Activated CD8-positive, alpha-beta T cell treated with anti-CD3 and anti-CD28 coated beads for 36 hours (primary cell): ENCODE measurements around the gene ZNF185. TPM values are rescaled to one million over a fixed set of nuclear protein-coding genes. Genes with fewer than 3 reads are reported as not detected.
A peak's percentile ranks its signal among the peaks of the same experiment; 100 is the strongest.

Experiments
- ATAC-seq: fragments of 200-7000 bp; cut with Tn5 transposase; one replicate; pipeline ENCODE4 v1.10.0; 2021; ENCODE audit warnings: mild to moderate bottlenecking, moderate library complexity
- CTCF ChIA-PET: fragments of 350-600 bp; sonication (Branson Sonifier 250); formaldehyde crosslinking; loops from one replicate; lab custom pipeline; 2021; ENCODE audit warnings: antibody characterized with exemption; lab: Charles Lee
- POLR2A ChIA-PET: fragments of 350-600 bp; sonication (Branson Sonifier 250); formaldehyde crosslinking; loops from one replicate; lab custom pipeline; 2021; ENCODE audit warnings: antibody characterized with exemption; lab: Charles Lee
- DNase-seq: peaks from one replicate; pipeline ENCODE4 v3.0.0-alpha.2; 2020
- H3K27ac Mint-ChIP-seq: one replicate; pipeline ENCODE4 v1.8.0; 2021; ENCODE audit warnings: mild to moderate bottlenecking, mixed read lengths
- H3K27me3 Mint-ChIP-seq: one replicate; pipeline ENCODE4 v1.8.0; 2021; ENCODE audit warnings: mixed read lengths
- H3K36me3 Mint-ChIP-seq: one replicate; pipeline ENCODE4 v1.8.0; 2021; ENCODE audit warnings: low read depth, mixed read lengths
- H3K4me1 Mint-ChIP-seq: one replicate; pipeline ENCODE4 v1.8.0; 2021; ENCODE audit warnings: low read depth, mixed read lengths
- H3K4me3 Mint-ChIP-seq: one replicate; pipeline ENCODE4 v1.8.0; 2021; ENCODE audit warnings: mild to moderate bottlenecking, moderate library complexity, mixed read lengths
- H3K9me3 Mint-ChIP-seq: one replicate; pipeline ENCODE4 v1.8.0; 2021; ENCODE audit warnings: mixed read lengths
- CTCF ChIP-seq: fragments of 200-600 bp; IDR thresholded peaks from one replicate; pipeline ENCODE4 v1.8.0; 2022; ENCODE audit warnings: antibody characterized with exemption, mild to moderate bottlenecking
- intact Hi-C: fragments of 100-400 bp; cut with micrococcal nuclease; formaldehyde crosslinking; loops from one replicate; pipeline ENCODE4 v1.10.0; 2022
- total RNA-seq, 2 experiments: library from RNA; stranded (reverse); gene quantifications; one replicate each; pipeline ENCODE4 v1.2.3, GENCODE V29; 2021

The ZNF185 gene
- total RNA-seq, 2 experiments from 2014 or later, result 1.6 to 1.7 TPM

DNA sequence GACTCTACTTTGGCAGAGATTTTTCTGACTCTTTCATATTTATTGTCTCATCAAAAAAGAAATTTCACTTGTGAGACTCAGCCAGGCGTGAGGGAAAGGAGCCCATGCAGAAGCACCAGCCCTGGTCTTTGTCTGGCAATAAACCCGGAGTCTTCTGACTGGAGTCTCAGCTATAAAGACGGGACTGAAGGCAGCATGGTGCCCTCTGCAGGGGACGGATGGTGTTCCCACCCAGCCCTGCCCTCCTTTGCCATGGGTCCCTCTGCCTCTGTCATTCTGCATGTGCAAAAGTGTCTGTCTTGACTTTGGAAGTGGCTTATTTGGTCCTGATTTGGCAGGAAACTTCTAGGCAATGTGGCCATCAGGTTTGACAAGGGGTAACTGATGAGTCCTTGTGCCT, 14.2 kb downstream of the ZNF185 start:
- CTCF ChIA-PET, result no interaction called here

DNA sequence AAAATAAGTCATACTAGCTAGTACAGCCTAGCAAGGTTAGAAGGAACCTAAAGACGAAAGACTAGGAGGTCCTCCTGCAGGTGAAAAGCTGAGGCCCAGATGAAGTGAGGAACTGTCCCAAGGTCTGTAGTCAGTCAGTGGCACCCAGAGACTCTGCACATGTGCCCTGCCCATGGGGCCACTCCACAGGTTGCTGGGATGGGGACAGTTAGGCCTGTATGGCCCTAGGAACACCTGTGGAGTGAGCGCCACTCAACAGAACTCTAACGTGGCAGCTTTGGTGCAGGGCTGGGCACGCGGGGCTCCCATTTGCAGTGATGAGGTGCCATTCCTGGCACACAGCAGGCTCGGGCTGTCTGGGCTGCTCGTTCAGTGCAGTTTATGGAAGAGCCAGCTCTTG, 14.8 kb downstream of the ZNF185 start:
- no peaks in the 10 kb centered on the region for H3K27me3 Mint-ChIP-seq
- intact Hi-C loops, result no loop called here
- ATAC-seq (no peak), DNase-seq (no peak)
- H3K4me3 Mint-ChIP-seq, result no peak overlapping the region
- ChIA-PET CTCF (no interaction called here), POLR2A (no interaction called here)
- H3K27ac Mint-ChIP-seq, result no peak overlapping the region
- H3K4me1 Mint-ChIP-seq, result no peaks in the 10 kb centered on the region
- no peak for TF ChIP-seq CTCF
- H3K36me3 Mint-ChIP-seq, result no peaks in the 10 kb centered on the region
- H3K9me3 Mint-ChIP-seq, result no peaks in the 10 kb centered on the region

More for the DNA sequence above, 14.2 kb downstream of the ZNF185 start:
- DNase-seq (peak; percentile 22), ATAC-seq (no peak)
- intact Hi-C loops, result no loop called here
- no peak overlapping the region for H3K4me3 Mint-ChIP-seq
- no peak for TF ChIP-seq CTCF
- POLR2A ChIA-PET, result no interaction called here
- no peaks in the 10 kb centered on the region for H3K36me3 Mint-ChIP-seq
- H3K27me3 Mint-ChIP-seq, result peaks cover under 1% of the 10 kb centered on the region
- H3K27ac Mint-ChIP-seq, result no peak overlapping the region
- no peaks in the 10 kb centered on the region for H3K9me3 Mint-ChIP-seq
- no peaks in the 10 kb centered on the region for H3K4me1 Mint-ChIP-seq

DNA sequence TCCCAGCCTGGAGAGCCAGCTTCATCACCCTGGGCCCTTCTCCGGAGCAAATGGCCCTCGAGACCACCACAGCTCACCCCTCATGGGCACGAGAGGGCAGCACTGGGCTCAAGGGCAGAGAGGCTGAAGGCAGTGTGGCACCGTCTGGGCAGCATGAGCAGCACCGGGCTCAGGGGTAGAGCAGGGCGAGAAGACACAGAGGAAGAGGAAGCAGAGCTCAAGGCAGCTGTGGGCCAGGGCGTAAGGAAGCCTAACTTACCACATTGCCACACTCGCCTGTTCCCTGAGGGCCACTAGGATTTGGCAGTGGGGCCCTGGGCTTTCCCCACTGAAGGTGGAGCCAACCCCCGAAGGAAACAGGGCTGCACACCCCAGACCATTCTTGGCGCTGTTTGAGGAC, 15.5 kb downstream of the ZNF185 start:
- no peak for TF ChIP-seq CTCF
- Mint-ChIP-seq H3K27me3 (no peaks in the 10 kb centered on the region), H3K4me1 (no peaks in the 10 kb centered on the region), H3K4me3 (no peak overlapping the region), H3K9me3 (no peaks in the 10 kb centered on the region), H3K27ac (no peak overlapping the region), H3K36me3 (no peaks in the 10 kb centered on the region)
- ATAC-seq (no peak), DNase-seq (no peak)
- ChIA-PET CTCF (interaction anchor here (2.0 kb wide), 1 partner anchor 13 kb away, joined by 6 read pairs; no protein-coding TSS in a partner anchor), POLR2A (no interaction called here)
- intact Hi-C loops, result no loop called here

GRCh38 chrX:152913910-152914309, 16.0 kb downstream of the ZNF185 start:
- no peak overlapping the region for H3K27ac Mint-ChIP-seq
- H3K4me3 Mint-ChIP-seq, result no peak overlapping the region
- CTCF ChIA-PET, result interaction anchor here (2.0 kb wide), 1 partner anchor 12 kb away, joined by 6 read pairs; no protein-coding TSS in a partner anchor
- H3K9me3 Mint-ChIP-seq, result no peaks in the 10 kb centered on the region
- TF ChIP-seq CTCF, result no peak
- no peak for ATAC-seq
- no peak for DNase-seq
- POLR2A ChIA-PET, result no interaction called here
- no peaks in the 10 kb centered on the region for H3K4me1 Mint-ChIP-seq
- intact Hi-C loops, result no loop called here
- no peaks in the 10 kb centered on the region for H3K36me3 Mint-ChIP-seq
- no peaks in the 10 kb centered on the region for H3K27me3 Mint-ChIP-seq

GRCh38 chrX:152915541-152916241, 17.8 kb downstream of the ZNF185 start:
- POLR2A ChIA-PET, result no interaction called here
- CTCF ChIA-PET, result interaction anchor here (0.7 to 2.0 kb wide), 3 partner anchors 10 to 16 kb away, joined by 3 to 6 read pairs (median 3); no protein-coding TSS in a partner anchor
- intact Hi-C loops, result no loop called here
- H3K4me3 Mint-ChIP-seq, result no peak overlapping the region
- DNase-seq (peak; percentile 27), ATAC-seq (peak; percentile 68)
- H3K27ac Mint-ChIP-seq, result no peak overlapping the region
- no peaks in the 10 kb centered on the region for H3K27me3 Mint-ChIP-seq
- H3K4me1 Mint-ChIP-seq, result no peaks in the 10 kb centered on the region
- H3K36me3 Mint-ChIP-seq, result no peaks in the 10 kb centered on the region
- no peaks in the 10 kb centered on the region for H3K9me3 Mint-ChIP-seq
- TF ChIP-seq CTCF, result peak; percentile 26
